ENCODE results near the gene FZD4.
"Not testable (repeated sequence)": the region's sequence is repeated elsewhere in the genome, so short reads cannot be mapped to it uniquely, and the experiment has no call there.

FZD4 gene

DNA sequence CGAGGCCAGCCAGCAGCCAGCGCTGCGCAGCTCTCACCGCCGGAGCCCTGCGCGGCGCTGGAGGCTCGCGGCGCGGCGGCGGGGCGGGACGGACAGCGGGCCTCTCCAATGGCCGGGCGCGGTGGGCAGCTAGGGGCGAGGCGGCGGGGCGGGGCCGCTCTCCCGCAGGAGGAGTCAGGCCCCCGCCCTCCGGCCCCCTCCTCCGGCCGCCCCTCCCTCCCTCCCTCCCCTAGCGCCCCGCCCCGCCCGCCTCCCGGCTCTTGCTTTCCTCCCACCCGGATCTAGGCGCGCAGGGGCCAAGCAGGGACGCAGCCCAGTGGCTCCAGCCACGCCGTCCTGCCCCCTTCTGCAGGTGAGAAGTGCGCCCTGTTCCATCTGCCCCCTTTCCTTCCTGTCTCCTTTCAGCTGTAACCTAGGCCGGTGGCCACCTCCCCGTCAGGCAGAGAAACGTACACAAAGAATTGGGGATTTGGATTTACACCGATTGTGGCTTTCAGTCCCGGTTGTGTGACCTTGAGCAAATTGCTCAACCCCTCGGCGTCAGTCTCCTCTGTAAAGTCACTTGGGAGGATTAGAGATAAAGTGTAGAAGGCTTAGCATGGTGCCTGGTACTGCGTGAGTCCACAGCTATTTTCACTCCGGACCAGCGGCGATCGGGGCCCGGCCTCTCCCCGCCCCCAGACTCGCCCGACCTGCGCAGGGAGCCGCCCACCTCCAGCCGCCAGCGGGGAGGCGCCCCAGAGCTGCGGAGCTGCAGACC lies at the start of gene FZD4:
TSS of gene FZD4 (minus strand) at position 35 of the 760 bp plus-strand sequence. CDS start 310 bp downstream, outside the sequence.
- peaks cover 27% of the 10 kb centered on the region for H3K27me3 Mint-ChIP-seq
- peaks cover 13% of the 10 kb centered on the region for H3K4me1 Mint-ChIP-seq (ENCODE audit: low read depth)
- H3K27ac Mint-ChIP-seq, result no peak within 1 kb of the TSS
- no peaks in the 10 kb centered on the region for H3K9me3 Mint-ChIP-seq (ENCODE audit: low read depth)
- peak within 1 kb of the TSS; percentile 92 for H3K4me3 Mint-ChIP-seq
- H3K36me3 Mint-ChIP-seq, result no peaks in the 10 kb centered on the region

DNA sequence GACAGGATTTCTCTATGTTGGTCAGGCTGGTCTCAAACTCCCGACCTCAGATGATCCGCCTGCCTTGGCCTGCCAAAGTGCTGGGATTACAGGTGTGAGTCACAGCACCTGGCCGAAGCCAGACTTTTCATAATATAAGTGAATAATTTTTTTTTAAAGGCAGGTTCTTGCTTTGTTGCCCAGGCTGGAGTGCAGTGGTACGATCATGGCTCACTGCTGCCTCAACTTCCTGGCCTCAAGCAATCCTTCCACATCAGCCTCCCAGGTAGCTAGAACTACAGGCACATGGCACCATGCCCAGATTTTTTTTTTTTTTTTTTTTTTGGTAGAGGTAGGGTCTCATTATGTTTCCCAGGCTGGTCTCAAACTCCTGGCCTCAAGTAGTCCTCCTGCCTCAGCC lies 49.1 kb upstream of the FZD4 start:
- H3K36me3 Mint-ChIP-seq; H3K4me1 Mint-ChIP-seq (ENCODE audit: low read depth); H3K9me3 Mint-ChIP-seq (ENCODE audit: low read depth); H3K27me3 Mint-ChIP-seq; H3K27ac Mint-ChIP-seq; H3K4me3 Mint-ChIP-seq: not testable (repeated sequence)

GRCh38 chr11:87002918-87003317 lies 47.7 kb upstream of the FZD4 start:
- H3K36me3 Mint-ChIP-seq, result no peaks in the 10 kb centered on the region
- no peaks in the 10 kb centered on the region for H3K9me3 Mint-ChIP-seq (ENCODE audit: low read depth)
- no peaks in the 10 kb centered on the region for H3K27me3 Mint-ChIP-seq
- no peak overlapping the region for H3K27ac Mint-ChIP-seq
- no peak overlapping the region for H3K4me3 Mint-ChIP-seq
- no peaks in the 10 kb centered on the region for H3K4me1 Mint-ChIP-seq (ENCODE audit: low read depth)

DNA sequence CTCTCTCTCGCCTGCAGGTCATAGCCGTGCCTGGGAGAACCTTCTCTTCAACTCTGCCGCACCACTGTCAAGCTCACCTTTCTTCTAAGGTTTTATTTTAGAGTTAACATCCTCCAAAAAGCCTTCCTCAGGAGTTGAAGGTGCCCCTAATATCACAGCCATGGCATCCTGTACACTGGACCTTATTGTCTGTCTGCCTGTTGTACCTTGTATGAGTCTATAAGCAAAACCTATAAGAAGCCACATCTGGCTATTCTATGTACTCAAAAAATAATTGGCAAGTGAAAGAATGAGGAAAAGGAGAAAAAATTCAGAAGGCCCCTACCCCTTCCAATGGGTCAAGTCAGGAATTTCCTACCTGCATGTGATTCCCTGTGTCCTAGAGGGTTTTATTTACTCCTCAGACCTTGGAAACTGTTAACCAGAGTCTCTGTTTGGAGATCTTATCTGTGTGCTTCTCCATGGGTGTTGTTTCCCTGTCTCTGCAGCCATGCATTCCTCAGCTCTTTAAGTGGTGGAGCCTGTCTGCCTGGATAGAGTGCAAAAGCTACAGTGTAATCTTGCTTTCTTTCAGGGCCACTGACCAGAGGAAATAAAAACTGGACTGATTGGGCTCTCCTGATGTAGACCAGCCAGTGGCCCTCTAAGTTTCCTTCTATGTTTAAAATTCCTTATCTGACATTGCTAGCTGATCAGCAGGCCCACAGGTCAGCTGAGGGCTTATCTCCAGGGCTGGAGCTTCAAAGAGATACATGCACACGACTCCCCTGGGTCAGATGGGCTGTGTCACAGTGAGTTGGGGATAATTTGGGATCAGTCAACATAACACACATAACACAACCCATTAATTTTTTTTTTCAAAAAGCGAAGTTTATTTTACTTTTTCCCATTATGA lies 44.9 kb upstream of the FZD4 start:
- no peak overlapping the region for H3K27ac Mint-ChIP-seq
- no peaks in the 10 kb centered on the region for H3K27me3 Mint-ChIP-seq
- no peaks in the 10 kb centered on the region for H3K9me3 Mint-ChIP-seq (ENCODE audit: low read depth)
- no peak overlapping the region for H3K4me3 Mint-ChIP-seq
- H3K4me1 Mint-ChIP-seq (ENCODE audit: low read depth), result no peaks in the 10 kb centered on the region
- H3K36me3 Mint-ChIP-seq, result no peaks in the 10 kb centered on the region

DNA sequence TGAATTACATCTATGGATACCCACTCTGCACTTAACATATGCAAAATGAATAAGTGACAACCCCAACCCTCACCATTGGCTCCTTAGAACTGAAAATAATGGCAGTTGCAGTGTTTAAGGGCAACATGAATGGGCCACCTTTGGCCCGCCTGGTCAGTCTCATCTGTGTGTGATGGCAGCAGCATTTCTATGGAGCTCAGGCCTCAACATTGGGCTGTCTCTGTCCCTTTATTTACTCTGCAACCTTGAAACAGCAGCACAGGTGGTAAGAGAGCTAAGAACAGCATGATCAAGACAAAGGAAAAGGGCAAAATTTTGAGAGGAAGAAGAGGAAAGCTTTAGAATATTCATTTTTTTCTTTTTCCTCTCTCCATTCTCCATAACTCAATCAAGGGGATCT lies 44.2 kb upstream of the FZD4 start:
- no peak overlapping the region for H3K27ac Mint-ChIP-seq
- H3K27me3 Mint-ChIP-seq, result no peaks in the 10 kb centered on the region
- no peaks in the 10 kb centered on the region for H3K36me3 Mint-ChIP-seq
- no peaks in the 10 kb centered on the region for H3K4me1 Mint-ChIP-seq (ENCODE audit: low read depth)
- no peak overlapping the region for H3K4me3 Mint-ChIP-seq
- H3K9me3 Mint-ChIP-seq (ENCODE audit: low read depth), result no peaks in the 10 kb centered on the region

GRCh38 chr11:86996953-86997570 lies 41.9 kb upstream of the FZD4 start:
- Mint-ChIP-seq H3K4me3 (no peak overlapping the region), H3K27me3 (no peaks in the 10 kb centered on the region), H3K4me1 (ENCODE audit: low read depth) (no peaks in the 10 kb centered on the region), H3K9me3 (ENCODE audit: low read depth) (no peaks in the 10 kb centered on the region), H3K27ac (no peak overlapping the region), H3K36me3 (no peaks in the 10 kb centered on the region)

DNA sequence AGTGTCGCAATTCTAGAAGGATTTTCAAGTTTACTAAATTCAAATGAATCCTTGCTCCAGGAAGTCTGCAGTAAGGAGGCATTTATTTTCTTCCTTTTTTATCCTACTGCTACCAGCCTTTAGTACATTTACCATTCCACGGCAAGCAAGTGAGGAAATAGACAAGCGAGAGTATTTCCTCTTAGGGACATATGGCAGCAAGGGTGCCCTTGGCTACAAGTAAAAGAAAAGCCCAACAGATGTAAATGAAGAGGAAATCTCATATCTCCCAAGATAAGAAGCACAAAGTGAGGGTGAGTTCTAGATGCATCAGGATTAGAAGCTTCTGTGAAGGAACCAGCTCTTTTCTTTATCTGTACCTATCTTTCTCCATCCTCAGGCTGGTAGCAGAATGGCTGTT lies 37.8 kb upstream of the FZD4 start:
- Mint-ChIP-seq H3K27me3 (no peaks in the 10 kb centered on the region), H3K4me1 (ENCODE audit: low read depth) (no peaks in the 10 kb centered on the region), H3K27ac (no peak overlapping the region), H3K36me3 (no peaks in the 10 kb centered on the region), H3K9me3 (ENCODE audit: low read depth) (no peaks in the 10 kb centered on the region), H3K4me3 (no peak overlapping the region)

DNA sequence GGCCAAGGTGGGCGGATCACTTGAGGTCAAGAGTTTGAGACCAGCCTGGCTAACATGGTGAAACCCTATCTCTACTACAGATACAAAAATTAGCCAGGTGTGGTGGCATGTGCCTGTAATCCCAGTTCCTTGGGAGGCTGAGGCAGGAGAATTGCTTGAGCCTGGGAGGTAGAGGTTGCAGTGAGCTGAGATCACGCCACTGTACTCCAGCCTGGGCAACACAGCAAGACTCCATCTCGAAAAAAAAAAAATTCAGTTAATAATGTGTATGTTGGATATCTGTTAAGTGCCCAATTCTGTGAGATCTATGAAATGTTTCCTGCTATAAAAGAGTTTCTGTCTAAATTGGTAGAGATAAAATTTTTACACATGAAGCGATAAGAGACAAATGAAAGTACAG lies 37.1 kb upstream of the FZD4 start:
- H3K36me3 Mint-ChIP-seq; H3K4me3 Mint-ChIP-seq; H3K27me3 Mint-ChIP-seq; H3K27ac Mint-ChIP-seq; H3K9me3 Mint-ChIP-seq (ENCODE audit: low read depth); H3K4me1 Mint-ChIP-seq (ENCODE audit: low read depth): not testable (repeated sequence)

GRCh38 chr11:86991341-86991740 lies 36.1 kb upstream of the FZD4 start:
- H3K4me3 Mint-ChIP-seq, result no peak overlapping the region
- no peaks in the 10 kb centered on the region for H3K36me3 Mint-ChIP-seq
- no peak overlapping the region for H3K27ac Mint-ChIP-seq
- no peaks in the 10 kb centered on the region for H3K27me3 Mint-ChIP-seq
- H3K4me1 Mint-ChIP-seq (ENCODE audit: low read depth), result no peaks in the 10 kb centered on the region
- no peaks in the 10 kb centered on the region for H3K9me3 Mint-ChIP-seq (ENCODE audit: low read depth)

- H3K27ac Mint-ChIP-seq, result no peak overlapping the region
- H3K27me3 Mint-ChIP-seq, result no peaks in the 10 kb centered on the region
- no peak overlapping the region for H3K4me3 Mint-ChIP-seq
- no peaks in the 10 kb centered on the region for H3K9me3 Mint-ChIP-seq (ENCODE audit: low read depth)
- no peaks in the 10 kb centered on the region for H3K4me1 Mint-ChIP-seq (ENCODE audit: low read depth)
- H3K36me3 Mint-ChIP-seq, result no peaks in the 10 kb centered on the region
Measured at GRCh38 chr11:86990515-86990914, 35.3 kb upstream of the FZD4 start.

DNA sequence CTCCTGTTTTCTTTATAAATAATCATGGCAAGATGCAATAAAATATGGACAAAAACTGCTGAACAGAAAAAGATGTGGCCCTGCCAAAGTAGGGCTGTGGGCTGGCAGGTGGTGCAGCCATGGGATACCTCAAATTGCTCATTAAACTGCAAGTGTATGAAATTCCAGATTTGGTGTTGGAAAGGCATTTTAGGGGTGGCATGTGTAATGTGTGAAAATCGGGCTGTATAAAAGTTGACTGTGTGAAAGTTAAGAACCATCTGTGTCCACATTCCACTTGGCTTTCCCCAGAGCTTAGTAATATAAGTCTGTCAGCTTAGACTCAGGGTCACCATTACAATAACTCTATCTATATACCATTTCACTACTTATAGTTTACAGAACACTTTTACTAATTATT lies 34.8 kb upstream of the FZD4 start:
- Mint-ChIP-seq H3K36me3 (no peaks in the 10 kb centered on the region), H3K4me1 (ENCODE audit: low read depth) (no peaks in the 10 kb centered on the region), H3K27ac (no peak overlapping the region), H3K4me3 (no peak overlapping the region), H3K9me3 (ENCODE audit: low read depth) (no peaks in the 10 kb centered on the region), H3K27me3 (peaks cover under 1% of the 10 kb centered on the region)

- Mint-ChIP-seq H3K4me3 (no peak overlapping the region), H3K27me3 (peaks cover 2% of the 10 kb centered on the region), H3K4me1 (ENCODE audit: low read depth) (no peaks in the 10 kb centered on the region), H3K36me3 (no peaks in the 10 kb centered on the region), H3K27ac (no peak overlapping the region), H3K9me3 (ENCODE audit: low read depth) (no peaks in the 10 kb centered on the region)
Measured at GRCh38 chr11:86988351-86988881, 33.2 kb upstream of the FZD4 start.

- no peaks in the 10 kb centered on the region for H3K4me1 Mint-ChIP-seq (ENCODE audit: low read depth)
- no peak overlapping the region for H3K27ac Mint-ChIP-seq
- no peaks in the 10 kb centered on the region for H3K36me3 Mint-ChIP-seq
- no peaks in the 10 kb centered on the region for H3K9me3 Mint-ChIP-seq (ENCODE audit: low read depth)
- peaks cover 2% of the 10 kb centered on the region for H3K27me3 Mint-ChIP-seq
- H3K4me3 Mint-ChIP-seq, result no peak overlapping the region
Measured at GRCh38 chr11:86987679-86988078, 32.5 kb upstream of the FZD4 start.

- Mint-ChIP-seq H3K4me3 (no peak overlapping the region), H3K27me3 (peaks cover 2% of the 10 kb centered on the region), H3K4me1 (ENCODE audit: low read depth) (no peaks in the 10 kb centered on the region), H3K36me3 (no peaks in the 10 kb centered on the region), H3K9me3 (ENCODE audit: low read depth) (no peaks in the 10 kb centered on the region), H3K27ac (no peak overlapping the region)
Measured at GRCh38 chr11:86984701-86985100, 29.5 kb upstream of the FZD4 start.

GRCh38 chr11:86983021-86983488 lies 27.9 kb upstream of the FZD4 start:
- H3K36me3 Mint-ChIP-seq, result no peaks in the 10 kb centered on the region
- no peaks in the 10 kb centered on the region for H3K9me3 Mint-ChIP-seq (ENCODE audit: low read depth)
- H3K27me3 Mint-ChIP-seq, result peaks cover 2% of the 10 kb centered on the region
- H3K27ac Mint-ChIP-seq, result no peak overlapping the region
- H3K4me1 Mint-ChIP-seq (ENCODE audit: low read depth), result no peaks in the 10 kb centered on the region
- no peak overlapping the region for H3K4me3 Mint-ChIP-seq

Data from activated naive CD8-positive, alpha-beta T cell (primary cell).